Thoracic aorta (tissue), 2 donors: ENCODE measurements around the gene MAN2B2. TPM values are rescaled to one million over a fixed set of nuclear protein-coding genes. Genes with fewer than 3 reads are reported as not detected.

Experiments used
- ATAC-seq: fragments of 150-250 bp; one replicate; pipeline ENCODE4 v1.8.0; 2017; ENCODE audit warnings: low read depth; ENCODE audit not compliant: insufficient number of reproducible peaks, low FRiP score
- DNase-seq: peaks from one replicate; pipeline ENCODE4 v3.0.0-alpha.2; 2020; ENCODE audit warnings: low spot score
- H3K27ac ChIP-seq, 2 donors: fragments of 200-600 bp; sonication (generic); 1 replicate in 1 of 2; 2 replicates in 1 of 2; pipeline ENCODE4 v1.5.1; 2016; ENCODE audit warnings: mild to moderate bottlenecking in 2 of 2, moderate library complexity in 2 of 2
- H3K27me3 ChIP-seq: fragments of 200-600 bp; sonication (generic); replicated peaks from 2 replicates; pipeline ENCODE4 v1.6.0; 2016; ENCODE audit warnings: mild to moderate bottlenecking; ENCODE audit not compliant: insufficient read depth
- H3K36me3 ChIP-seq: fragments of 200-600 bp; sonication (generic); one replicate; pipeline ENCODE4 v1.5.1; 2016
- H3K4me1 ChIP-seq, 2 donors: fragments of 200-600 bp; sonication (generic); 1 replicate in 1 of 2; 2 replicates in 1 of 2; pipeline versions ENCODE4 v1.5.1 to v1.6.0; 2016; ENCODE audit warnings: low read depth in 2 of 2, mild to moderate bottlenecking in 1 of 2; ENCODE audit not compliant: control insufficient read depth in 1 of 2
- H3K4me3 ChIP-seq: fragments of 200-600 bp; sonication (generic); 2 replicates; pipeline ENCODE4 v1.5.1; 2016; ENCODE audit warnings: mild to moderate bottlenecking
- H3K9me3 ChIP-seq: fragments of 200-600 bp; sonication (generic); 2 replicates; pipeline ENCODE4 v1.5.1; 2016
- CTCF ChIP-seq: fragments of 200-600 bp; sonication (generic); IDR thresholded peaks from one replicate; pipeline ENCODE4 v1.5.1; 2019; ENCODE audit warnings: antibody characterized with exemption
- total RNA-seq, 2 donors: library from RNA; depleted of rRNA; stranded (reverse); fragments of >200 nt; gene quantifications; one replicate each; pipeline versions ENCODE4 v1.1.0 to v1.2.3, GENCODE V29; 2016

Gene MAN2B2
- total RNA-seq, 2 donors from 2014 or later, result 77.1 to 94.1 TPM

GRCh38 chr4:6584865-6585264, 9.9 kb downstream of the MAN2B2 start:
- DNase-seq, result no peak
- Histone ChIP-seq H3K27me3 (no peaks in the 10 kb centered on the region), H3K36me3 (peaks cover 34% of the 10 kb centered on the region), H3K27ac (no peak overlapping the region), H3K4me3 (no peak overlapping the region), H3K4me1 (no peaks in the 10 kb centered on the region), H3K9me3 (no peaks in the 10 kb centered on the region)
- no peak for ATAC-seq
- TF ChIP-seq CTCF, result no peak

GRCh38 chr4:6586715-6587325, 11.8 kb downstream of the MAN2B2 start:
- Histone ChIP-seq H3K4me3 (no peak overlapping the region), H3K9me3 (no peaks in the 10 kb centered on the region)
- ATAC-seq, result no peak

GRCh38 chr4:6589444-6589843, 14.5 kb downstream of the MAN2B2 start:
- peaks cover 20% of the 10 kb centered on the region for H3K36me3 ChIP-seq
- no peak for TF ChIP-seq CTCF

More at GRCh38 chr4:6586715-6587325, 11.8 kb downstream of the MAN2B2 start:
- no peak for TF ChIP-seq CTCF
- H3K4me1 ChIP-seq, result no peaks in the 10 kb centered on the region
- no peaks in the 10 kb centered on the region for H3K27me3 ChIP-seq
- H3K36me3 ChIP-seq, result peaks cover 25% of the 10 kb centered on the region
- no peak for DNase-seq
- H3K27ac ChIP-seq, result no peak overlapping the region

GRCh38 chr4:6591313-6591712, 16.3 kb downstream of the MAN2B2 start:
- Histone ChIP-seq H3K36me3 (peaks cover 16% of the 10 kb centered on the region), H3K27me3 (no peaks in the 10 kb centered on the region)
- TF ChIP-seq CTCF, result no peak

More at GRCh38 chr4:6589444-6589843, 14.5 kb downstream of the MAN2B2 start:
- Histone ChIP-seq H3K27ac (no peak overlapping the region), H3K4me3 (no peak overlapping the region), H3K4me1 (no peaks in the 10 kb centered on the region), H3K27me3 (no peaks in the 10 kb centered on the region), H3K9me3 (no peaks in the 10 kb centered on the region)
- ATAC-seq, result no peak
- DNase-seq, result no peak

GRCh38 chr4:6591781-6592180, 16.8 kb downstream of the MAN2B2 start:
- ATAC-seq, result no peak
- DNase-seq, result no peak
- peaks cover 17% of the 10 kb centered on the region for H3K36me3 ChIP-seq

More at GRCh38 chr4:6591313-6591712, 16.3 kb downstream of the MAN2B2 start:
- no peak for DNase-seq
- no peaks in the 10 kb centered on the region for H3K9me3 ChIP-seq
- H3K27ac ChIP-seq, result no peak overlapping the region
- no peaks in the 10 kb centered on the region for H3K4me1 ChIP-seq
- H3K4me3 ChIP-seq, result no peak overlapping the region
- no peak for ATAC-seq

More at GRCh38 chr4:6591781-6592180, 16.8 kb downstream of the MAN2B2 start:
- H3K9me3 ChIP-seq, result no peaks in the 10 kb centered on the region
- no peaks in the 10 kb centered on the region for H3K27me3 ChIP-seq
- H3K4me3 ChIP-seq, result no peak overlapping the region
- no peak overlapping the region for H3K27ac ChIP-seq
- TF ChIP-seq CTCF, result no peak
- H3K4me1 ChIP-seq, result no peaks in the 10 kb centered on the region
